HG03066 (cell line): ENCODE measurements around the gene MAGED1.
"Not testable (repeated sequence)": the region's sequence is repeated elsewhere in the genome, so short reads cannot be mapped to it uniquely, and the experiment has no call there.

Source experiments
- ATAC-seq: cut with Tn5 transposase; IDR thresholded peaks from one replicate; pipeline ENCODE4 v1.9.1; 2021; ENCODE audit warnings: low read depth; ENCODE audit not compliant: unreplicated experiment

Gene MAGED1

DNA sequence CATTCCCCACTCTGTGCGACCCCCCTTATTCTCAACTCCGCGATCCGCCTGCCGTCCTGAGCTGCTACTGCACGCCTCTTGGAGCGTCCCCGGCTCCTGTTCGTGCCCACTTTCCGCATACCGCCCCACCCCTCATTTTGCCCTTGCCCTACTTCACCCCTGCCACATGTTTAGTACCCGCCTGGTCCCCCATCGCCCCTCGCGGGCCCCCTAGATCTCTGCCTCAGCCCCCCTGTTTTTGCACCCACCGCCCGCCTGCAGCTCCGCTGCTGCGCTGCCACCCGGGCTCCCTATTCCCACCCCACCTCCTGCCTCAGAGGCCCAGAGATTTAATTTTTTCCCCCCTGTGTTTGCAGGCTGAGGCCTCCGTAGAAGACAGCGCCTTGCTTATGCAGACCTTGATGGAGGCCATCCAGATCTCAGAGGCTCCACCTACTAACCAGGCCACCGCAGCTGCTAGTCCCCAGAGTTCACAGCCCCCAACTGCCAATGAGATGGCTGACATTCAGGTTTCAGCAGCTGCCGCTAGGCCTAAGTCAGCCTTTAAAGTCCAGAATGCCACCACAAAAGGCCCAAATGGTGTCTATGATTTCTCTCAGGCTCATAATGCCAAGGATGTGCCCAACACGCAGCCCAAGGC, 1.4 kb downstream of the MAGED1 start:
- peak; percentile 59 for ATAC-seq

DNA sequence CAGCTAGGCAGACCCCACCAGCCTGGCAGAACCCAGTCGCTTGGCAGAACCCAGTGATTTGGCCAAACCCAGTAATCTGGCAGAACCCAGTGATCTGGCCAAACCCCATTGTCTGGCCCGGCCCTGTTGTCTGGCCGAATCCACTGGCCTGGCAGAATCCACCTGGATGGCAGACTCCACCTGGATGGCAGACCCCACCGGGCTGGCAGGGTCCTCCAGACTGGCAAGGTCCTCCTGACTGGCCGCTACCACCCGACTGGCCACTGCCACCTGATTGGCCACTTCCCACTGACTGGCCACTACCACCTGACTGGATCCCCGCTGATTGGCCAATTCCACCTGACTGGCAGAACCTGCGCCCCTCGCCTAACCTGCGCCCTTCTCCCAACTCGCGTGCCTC, 3.2 kb downstream of the MAGED1 start:
- ATAC-seq, result no peak

DNA sequence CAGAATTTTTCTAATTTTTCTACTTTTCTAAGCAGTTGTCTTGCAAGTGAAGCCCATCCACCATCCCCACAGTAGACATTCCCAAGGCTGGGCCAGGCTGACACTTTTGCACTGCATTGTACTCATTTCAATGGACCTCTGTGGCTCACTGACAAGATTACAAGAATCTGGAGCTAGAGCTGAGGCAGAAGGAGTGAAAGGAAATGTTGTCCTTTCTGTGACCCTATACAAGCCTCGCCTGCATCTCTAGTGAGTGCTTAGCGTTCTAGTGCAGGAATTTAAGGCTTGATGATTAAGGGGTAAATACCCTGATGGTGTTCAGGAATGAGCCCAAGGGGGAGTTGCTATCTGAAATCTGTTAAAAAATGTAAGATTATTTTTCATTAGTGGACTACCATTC, 6.3 kb downstream of the MAGED1 start:
- no peak for ATAC-seq

DNA sequence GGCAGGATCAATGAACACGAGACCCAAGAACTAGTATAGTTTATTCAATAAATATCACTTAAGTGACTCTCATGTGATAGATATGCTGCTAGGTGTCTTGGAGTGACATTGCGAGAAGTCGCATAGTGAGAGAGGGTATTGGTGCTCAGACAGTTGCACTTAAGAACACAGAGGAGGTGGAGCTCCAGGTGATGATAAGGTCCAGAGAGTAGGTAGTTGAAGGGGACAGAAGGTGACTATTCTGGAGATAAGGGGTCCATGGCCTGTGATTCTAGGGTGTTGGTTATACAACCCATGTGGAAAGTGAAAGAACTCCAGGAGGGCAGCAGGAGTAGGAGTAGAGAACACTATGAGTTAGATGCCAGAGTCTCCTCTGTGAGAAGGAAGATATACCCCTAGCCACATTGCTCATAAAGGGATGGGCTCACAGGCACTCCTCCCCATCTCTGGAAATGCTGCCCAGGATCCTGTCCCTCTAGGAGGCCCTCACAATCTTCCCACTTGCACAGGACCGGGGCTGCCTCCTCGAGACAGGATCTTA, 9.2 kb downstream of the MAGED1 start:
- no peak for ATAC-seq

DNA sequence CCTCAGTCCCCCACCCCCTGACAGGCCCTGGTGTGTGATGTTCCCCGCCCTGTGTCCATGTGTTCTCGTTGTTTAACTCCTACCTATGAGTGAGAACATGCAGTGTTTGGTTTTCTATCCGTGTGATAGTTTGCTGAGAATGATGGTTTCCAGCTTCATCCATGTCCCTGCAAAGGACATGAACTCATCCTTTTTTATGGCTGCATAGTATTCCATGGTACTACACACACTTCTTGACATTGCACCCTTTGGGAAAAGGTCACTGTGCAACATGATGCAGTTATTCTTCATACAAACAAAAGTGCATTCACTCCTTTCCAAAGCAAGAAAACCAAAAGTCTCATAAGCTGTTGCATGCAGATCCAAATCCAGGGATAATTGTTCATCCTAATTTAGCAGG, 11.7 kb downstream of the MAGED1 start:
- ATAC-seq, result not testable (repeated sequence)

DNA sequence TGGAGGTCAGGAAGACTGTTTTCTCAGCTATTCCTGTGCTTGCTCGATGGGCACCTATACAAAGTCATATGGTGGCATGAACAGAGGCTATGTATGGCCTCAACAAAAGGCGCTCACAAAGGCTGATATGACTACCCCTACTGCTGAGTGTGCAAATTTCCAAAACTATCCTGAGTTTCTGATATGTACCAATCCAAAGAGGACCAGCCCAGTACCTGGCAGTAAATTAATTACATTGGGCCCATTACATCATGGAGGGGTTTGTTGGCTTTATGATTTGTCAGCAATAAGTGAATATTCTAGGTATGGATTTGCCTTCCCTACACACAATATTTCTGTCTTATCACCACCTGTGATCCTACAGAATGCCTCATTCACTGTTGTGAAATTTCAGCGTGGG, 12.3 kb downstream of the MAGED1 start:
- ATAC-seq, result no peak

DNA sequence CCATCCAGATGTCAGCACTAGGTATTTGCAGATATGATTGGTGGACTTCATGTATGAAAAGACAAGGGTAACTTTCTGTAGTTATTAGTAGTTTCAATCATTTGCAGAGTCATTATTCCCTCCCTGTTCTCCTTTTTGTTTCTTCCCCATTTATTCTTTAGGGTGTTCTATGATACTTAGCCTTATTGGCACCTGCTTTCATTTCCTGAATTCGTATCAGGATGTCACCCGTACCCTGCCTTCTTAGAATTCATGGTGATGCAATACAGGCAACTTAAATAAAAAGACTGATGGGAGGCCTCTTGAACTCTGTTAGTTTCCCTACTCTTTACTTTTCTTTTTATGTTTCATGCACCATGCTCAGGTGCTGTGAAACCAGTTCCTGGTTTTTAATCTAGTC, 24.2 kb downstream of the MAGED1 start:
- ATAC-seq, result no peak

DNA sequence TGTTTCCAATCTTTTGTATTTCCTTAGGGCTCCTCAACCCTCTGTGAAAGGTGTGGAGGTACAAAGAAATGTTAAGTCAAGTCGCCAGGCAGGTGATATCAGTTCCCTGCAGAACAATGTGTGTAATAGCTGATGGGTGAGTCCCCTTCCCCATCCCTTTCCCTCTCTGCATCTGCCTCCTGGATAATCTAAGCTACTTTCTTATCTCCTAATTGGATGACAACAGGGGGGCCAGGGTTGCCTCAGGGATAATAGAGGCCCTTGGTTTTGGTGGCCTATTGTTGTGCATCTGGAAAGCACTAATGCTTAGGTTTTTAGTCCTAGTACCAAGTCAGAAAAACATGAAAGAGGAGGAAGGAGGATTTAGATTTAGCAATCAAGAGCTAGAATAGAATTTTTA, 29.1 kb downstream of the MAGED1 start:
- no peak for ATAC-seq

DNA sequence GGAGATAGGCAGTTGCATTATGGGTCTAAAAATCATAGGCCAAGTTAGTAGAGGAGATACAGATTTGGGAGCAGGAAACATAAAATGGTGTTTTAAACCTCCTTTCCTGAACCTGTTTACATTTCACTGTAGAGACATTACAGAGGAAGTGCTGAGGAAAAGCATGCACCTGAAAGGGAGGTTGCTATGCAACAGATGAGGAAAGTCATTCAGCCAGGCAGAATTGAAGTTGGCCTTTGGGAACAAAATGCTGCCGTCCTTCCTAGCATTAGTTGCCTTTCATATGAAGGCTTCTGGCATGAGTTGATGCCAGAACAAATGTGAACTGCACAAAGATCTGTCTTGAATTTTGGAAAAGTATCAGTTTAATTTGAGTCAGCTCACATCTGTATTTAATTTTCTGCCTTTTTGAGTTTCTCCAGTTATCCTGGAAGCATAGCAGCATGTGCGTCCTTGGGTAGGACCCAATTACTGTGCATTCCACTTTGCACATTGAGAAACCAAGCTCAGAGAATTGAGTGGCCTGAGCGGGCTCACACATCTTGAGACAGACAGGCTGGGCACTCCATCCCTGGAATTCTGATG, 38.2 kb downstream of the MAGED1 start:
- ATAC-seq, result no peak
